Measurements from ENCODE around the gene KIF26B. TPM values are rescaled to one million over a fixed set of nuclear protein-coding genes. Genes with fewer than 3 reads are reported as not detected.
"Not testable (repeated sequence)": the region's sequence is repeated elsewhere in the genome, so short reads cannot be mapped to it uniquely, and the experiment has no call there.

KIF26B gene
- total RNA-seq, 4 donors from 2014 or later, result 2.4 to 6.7 (median 6.1) TPM

DNA sequence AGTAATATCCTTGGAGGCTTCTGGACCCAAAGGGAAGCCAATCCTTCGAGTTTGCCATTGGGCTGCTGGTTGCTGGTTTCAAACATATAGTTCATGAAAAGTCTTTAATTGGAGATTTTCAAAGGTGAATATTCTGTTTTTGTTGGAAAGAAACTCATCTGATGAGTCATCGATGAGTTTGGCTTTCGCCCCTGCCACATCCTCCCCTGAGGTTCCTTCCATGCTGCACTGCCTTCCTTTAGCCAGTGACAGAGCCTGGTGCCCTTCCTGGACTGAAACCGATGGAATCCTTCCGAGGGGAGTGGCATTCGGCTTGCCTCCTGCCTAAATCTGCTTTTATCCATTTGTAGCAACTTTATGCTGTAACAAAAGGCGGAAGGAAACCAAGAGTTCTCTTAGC, 550.0 kb downstream of the KIF26B start:
- Histone ChIP-seq H3K4me1 (no peaks in the 10 kb centered on the region), H3K27me3 (no peaks in the 10 kb centered on the region), H3K9me3 (no peaks in the 10 kb centered on the region), H3K27ac (no peak overlapping the region), H3K36me3 (no peaks in the 10 kb centered on the region), H3K4me3 (replicated peaks in 1 of 3) (no peak overlapping the region)
- 85 to 87% methylated on average over 7 of the region's 7 CpGs for WGBS, 2 donors
- no peak for TF ChIP-seq POLR2A (IDR thresholded peaks at IDR 0.05)
- TF ChIP-seq, protein P1, sequence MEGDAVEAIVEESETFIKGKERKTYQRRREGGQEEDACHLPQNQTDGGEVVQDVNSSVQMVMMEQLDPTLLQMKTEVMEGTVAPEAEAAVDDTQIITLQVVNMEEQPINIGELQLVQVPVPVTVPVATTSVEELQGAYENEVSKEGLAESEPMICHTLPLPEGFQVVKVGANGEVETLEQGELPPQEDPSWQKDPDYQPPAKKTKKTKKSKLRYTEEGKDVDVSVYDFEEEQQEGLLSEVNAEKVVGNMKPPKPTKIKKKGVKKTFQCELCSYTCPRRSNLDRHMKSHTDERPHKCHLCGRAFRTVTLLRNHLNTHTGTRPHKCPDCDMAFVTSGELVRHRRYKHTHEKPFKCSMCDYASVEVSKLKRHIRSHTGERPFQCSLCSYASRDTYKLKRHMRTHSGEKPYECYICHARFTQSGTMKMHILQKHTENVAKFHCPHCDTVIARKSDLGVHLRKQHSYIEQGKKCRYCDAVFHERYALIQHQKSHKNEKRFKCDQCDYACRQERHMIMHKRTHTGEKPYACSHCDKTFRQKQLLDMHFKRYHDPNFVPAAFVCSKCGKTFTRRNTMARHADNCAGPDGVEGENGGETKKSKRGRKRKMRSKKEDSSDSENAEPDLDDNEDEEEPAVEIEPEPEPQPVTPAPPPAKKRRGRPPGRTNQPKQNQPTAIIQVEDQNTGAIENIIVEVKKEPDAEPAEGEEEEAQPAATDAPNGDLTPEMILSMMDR (IDR thresholded peaks at IDR 0.05), result no peak
- intact Hi-C loops (cut with DNase I), result no loop called here
- DNase-seq, result no peak

DNA sequence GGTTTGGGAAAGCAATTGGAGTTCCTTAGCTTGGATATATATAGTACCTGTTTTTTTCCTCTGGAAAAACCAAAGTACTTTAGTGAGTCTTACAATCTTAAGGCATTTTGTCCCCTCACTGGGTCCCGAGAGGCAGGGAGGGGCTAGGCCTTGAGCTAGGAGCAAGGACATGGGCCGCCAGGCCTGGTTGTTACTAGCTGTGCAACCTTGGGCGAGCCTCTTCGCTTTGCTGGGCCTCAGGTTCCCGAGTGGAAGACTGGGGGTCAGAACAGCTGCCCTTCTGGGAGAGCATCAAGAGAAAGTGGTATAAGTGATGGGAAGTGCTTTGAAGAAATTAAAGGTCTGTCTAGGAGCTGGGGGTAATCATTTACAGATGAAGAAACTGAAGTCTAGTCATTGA, 553.2 kb downstream of the KIF26B start:
- H3K9me3 ChIP-seq, result no peaks in the 10 kb centered on the region
- DNase-seq, result no peak
- H3K27me3 ChIP-seq, result no peaks in the 10 kb centered on the region
- WGBS, 2 donors, result 90 to 95% methylated on average over 5 of the region's 5 CpGs
- H3K4me3 ChIP-seq (replicated peaks in 1 of 3), result no peak overlapping the region
- TF ChIP-seq POLR2A (IDR thresholded peaks at IDR 0.05), result no peak
- TF ChIP-seq, protein P1 (IDR thresholded peaks at IDR 0.05), result no peak
- no peaks in the 10 kb centered on the region for H3K36me3 ChIP-seq
- no peak overlapping the region for H3K27ac ChIP-seq
- no peaks in the 10 kb centered on the region for H3K4me1 ChIP-seq
- intact Hi-C loops (cut with DNase I), result no loop called here

DNA sequence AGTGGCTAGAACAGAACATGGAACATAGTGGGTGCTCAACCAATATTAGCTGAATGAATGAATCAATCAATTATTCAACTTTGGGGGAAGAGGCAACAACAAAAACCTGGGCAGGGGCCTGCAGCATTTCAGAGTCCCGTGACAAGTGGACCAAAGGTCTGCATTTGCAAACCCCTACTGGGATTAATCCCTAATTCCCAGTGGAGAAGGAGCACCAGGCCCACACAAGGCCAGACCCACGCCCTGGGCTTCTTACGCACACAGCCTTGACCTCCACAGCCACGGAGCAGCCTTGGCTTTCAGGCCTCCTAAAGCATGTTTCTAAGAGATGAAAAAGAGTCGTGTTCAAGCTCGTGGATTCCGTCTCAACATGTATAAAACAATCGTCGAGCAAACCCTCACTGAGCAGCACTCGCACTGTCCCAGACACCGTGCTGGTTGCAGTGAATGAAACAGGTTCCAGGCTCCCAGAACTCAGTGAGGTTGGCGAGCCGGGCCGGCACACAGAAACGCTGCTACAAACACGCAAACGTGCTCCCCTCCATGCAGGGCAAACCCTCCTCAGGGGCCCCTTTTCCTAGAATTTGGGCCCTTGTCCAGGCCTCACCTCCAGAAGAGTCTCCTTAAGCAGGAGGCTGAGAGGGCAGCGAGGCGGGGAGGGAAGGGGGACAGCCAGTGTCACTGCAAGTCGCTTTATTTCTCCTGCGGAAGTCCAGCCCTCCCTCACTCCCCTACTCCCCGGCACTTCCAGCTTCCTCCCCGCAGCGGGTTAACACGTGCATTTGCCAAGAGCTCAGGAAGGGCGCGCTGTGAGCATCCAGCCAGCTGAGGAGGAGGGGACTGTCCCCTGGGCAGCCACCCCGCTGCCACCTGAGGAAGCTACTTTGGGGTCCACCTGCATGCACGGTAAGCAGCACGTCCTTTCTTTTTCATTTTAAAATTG, 556.4 kb downstream of the KIF26B start:
- H3K9me3 ChIP-seq, result no peaks in the 10 kb centered on the region
- WGBS, 2 donors, result 48 to 51% methylated on average over 26 to 30 of the region's 30 CpGs
- no peaks in the 10 kb centered on the region for H3K36me3 ChIP-seq
- no peaks in the 10 kb centered on the region for H3K27me3 ChIP-seq
- H3K27ac ChIP-seq, result no peak overlapping the region
- H3K4me3 ChIP-seq (replicated peaks in 1 of 3), result no peak overlapping the region
- no peak for DNase-seq
- TF ChIP-seq, protein P1 (IDR thresholded peaks at IDR 0.05), result no peak
- no peak for TF ChIP-seq POLR2A (IDR thresholded peaks at IDR 0.05)
- H3K4me1 ChIP-seq, result no peaks in the 10 kb centered on the region
- intact Hi-C loops (cut with DNase I), result no loop called here

DNA sequence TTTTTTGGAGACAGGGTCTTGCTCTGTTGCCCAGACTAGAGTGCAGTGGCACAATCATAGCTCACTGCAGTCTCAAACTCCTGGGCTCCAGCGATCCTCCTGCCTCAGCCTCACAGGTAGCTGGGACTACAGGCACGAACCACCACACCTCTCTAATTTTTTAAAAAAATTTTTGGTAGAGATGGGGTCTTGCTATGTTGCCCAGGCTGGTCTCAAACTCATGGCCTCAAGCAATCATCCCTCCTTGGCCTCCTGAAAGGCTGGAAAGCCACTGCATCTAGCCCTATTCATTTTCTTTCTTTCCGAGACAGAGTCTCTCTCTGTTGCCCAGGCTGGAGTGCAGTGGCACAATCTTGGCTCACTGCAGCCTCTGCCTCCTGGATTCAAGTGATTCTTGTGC, 559.2 kb downstream of the KIF26B start:
- H3K27me3 ChIP-seq; H3K9me3 ChIP-seq; H3K36me3 ChIP-seq; H3K27ac ChIP-seq; intact Hi-C loops (cut with DNase I); DNase-seq; H3K4me3 ChIP-seq (replicated peaks in 1 of 3); H3K4me1 ChIP-seq: not testable (repeated sequence)
- WGBS, 2 donors, result 91 to 92% methylated on average over 3 of the region's 3 CpGs

- Histone ChIP-seq H3K9me3 (no peaks in the 10 kb centered on the region), H3K27ac (no peak overlapping the region), H3K4me3 (replicated peaks in 1 of 3) (no peak overlapping the region), H3K4me1 (no peaks in the 10 kb centered on the region), H3K27me3 (no peaks in the 10 kb centered on the region), H3K36me3 (no peaks in the 10 kb centered on the region)
- DNase-seq, result no peak
- no peak for TF ChIP-seq POLR2A (IDR thresholded peaks at IDR 0.05)
- TF ChIP-seq, protein P1 (IDR thresholded peaks at IDR 0.05), result no peak
- intact Hi-C loops (cut with DNase I), result no loop called here
- WGBS, 2 donors, result 65 to 66% methylated on average over 9 of the region's 9 CpGs
Observed at GRCh38 chr1:245715291-245715701, 560.5 kb downstream of the KIF26B start.
